Lower lobe of right lung (tissue), 2 donors: ENCODE results near the gene PPP1R37. TPM values are rescaled to one million over a fixed set of nuclear protein-coding genes. Genes with fewer than 3 reads are reported as not detected.
A peak's percentile ranks its signal among the peaks of the same experiment; 100 is the strongest.

Experiments used
- ATAC-seq, 2 donors: fragments of 200-7000 bp; cut with Tn5 transposase; one replicate each; pipeline ENCODE4 v1.9.1; 2020 to 2022; ENCODE audit warnings: mild to moderate bottlenecking in 2 of 2, moderate library complexity in 2 of 2
- DNase-seq: peaks from one replicate; pipeline ENCODE4 v3.0.0-alpha.2; 2020
- H3K27ac ChIP-seq: fragments of 200-600 bp; one replicate; pipeline ENCODE4 v1.8.0; 2022
- H3K27me3 ChIP-seq: fragments of 200-600 bp; one replicate; pipeline ENCODE4 v1.8.0; 2022; ENCODE audit warnings: low read depth
- H3K36me3 ChIP-seq: fragments of 200-600 bp; one replicate; pipeline ENCODE4 v1.8.0; 2022; ENCODE audit warnings: mild to moderate bottlenecking
- H3K4me1 ChIP-seq: fragments of 200-600 bp; one replicate; pipeline ENCODE4 v1.8.0; 2022
- H3K4me3 ChIP-seq: fragments of 200-600 bp; one replicate; pipeline ENCODE4 v1.8.0; 2022; ENCODE audit warnings: mild to moderate bottlenecking
- H3K9me3 ChIP-seq: fragments of 200-600 bp; one replicate; pipeline ENCODE4 v1.8.0; 2022
- CTCF ChIP-seq: fragments of 200-600 bp; IDR thresholded peaks from one replicate; pipeline ENCODE4 v1.8.0; 2022; ENCODE audit warnings: antibody characterized with exemption, mild to moderate bottlenecking
- intact Hi-C: fragments of 100-400 bp; cut with DNase I; formaldehyde crosslinking; loops from one replicate; pipeline ENCODE4 v1.11.0; 2022
- total RNA-seq: library from RNA; stranded (reverse); fragmentation: NEBNext Ultra II Directional; extraction: Animal tissue kit (Norgen Biotek cat#: 25700); gene quantifications from one replicate; pipeline ENCODE4 v1.2.1, GENCODE V29; 2021
- donor health status: DM: no; HTN: yes; CAD: no; lungs with severe emphysema.

PPP1R37 gene
- total RNA-seq, 1 donor from 2014 or later: 29.1 TPM

DNA sequence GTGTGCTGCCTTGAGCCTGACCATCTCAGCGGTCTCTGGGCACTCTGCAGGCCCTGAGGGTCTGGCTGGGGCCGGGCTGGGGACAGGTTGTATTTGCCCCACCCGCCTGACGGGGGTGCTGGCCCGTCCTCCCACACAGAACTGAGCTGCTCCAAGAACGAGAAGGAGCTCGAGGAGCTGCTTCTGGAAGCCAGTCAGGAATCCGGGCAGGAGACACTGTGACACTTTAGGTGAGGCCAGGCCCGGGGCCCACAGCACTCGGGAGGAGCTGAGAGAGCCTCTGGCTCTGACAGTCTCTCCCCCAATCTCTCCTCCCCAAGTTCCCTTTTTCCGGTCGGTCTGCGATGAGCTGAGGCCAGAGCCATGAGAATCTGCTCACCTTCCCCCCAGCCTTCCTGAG, 53.3 kb downstream of the PPP1R37 start:
- Histone ChIP-seq H3K27me3 (peaks cover 7% of the 10 kb centered on the region), H3K27ac (no peak overlapping the region), H3K36me3 (peaks cover 53% of the 10 kb centered on the region), H3K4me3 (no peak overlapping the region), H3K4me1 (no peaks in the 10 kb centered on the region), H3K9me3 (no peaks in the 10 kb centered on the region)
- TF ChIP-seq CTCF: no peak
- DNase-seq (no peak), ATAC-seq (peak in 1 of 2 donors; percentile 20)
- intact Hi-C loops: no loop called here

DNA sequence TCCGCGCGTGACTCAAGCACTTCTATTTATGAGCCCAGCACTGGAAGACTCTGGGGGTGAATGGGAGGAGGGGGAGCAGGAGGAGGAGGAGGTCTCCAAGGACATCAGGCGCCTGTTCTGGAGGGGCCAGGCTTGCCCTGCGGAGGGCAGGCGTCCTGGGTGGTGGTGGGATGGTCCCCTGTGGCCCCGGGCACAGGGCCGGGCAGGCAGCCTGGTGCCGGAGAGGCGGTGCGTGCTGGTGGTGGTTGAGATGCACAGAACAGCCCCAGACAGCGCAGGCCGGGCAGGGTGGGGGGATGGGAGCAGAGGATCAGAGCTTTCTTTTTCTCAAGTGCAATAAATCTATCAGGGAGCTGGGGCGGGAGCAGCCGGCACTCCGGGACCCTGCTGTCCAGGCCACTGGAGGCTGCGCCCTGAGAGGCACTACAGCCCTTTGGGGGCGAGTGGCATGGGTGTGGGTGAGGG, 53.8 kb downstream of the PPP1R37 start:
- no peak for ATAC-seq
- H3K4me3 ChIP-seq: no peak overlapping the region
- H3K27ac ChIP-seq: no peak overlapping the region
- no peak for TF ChIP-seq CTCF
- H3K4me1 ChIP-seq: peaks cover 2% of the 10 kb centered on the region
- no peaks in the 10 kb centered on the region for H3K9me3 ChIP-seq
- intact Hi-C loops: no loop called here
- peaks cover 48% of the 10 kb centered on the region for H3K36me3 ChIP-seq
- no peak for DNase-seq
- peaks cover 13% of the 10 kb centered on the region for H3K27me3 ChIP-seq

DNA sequence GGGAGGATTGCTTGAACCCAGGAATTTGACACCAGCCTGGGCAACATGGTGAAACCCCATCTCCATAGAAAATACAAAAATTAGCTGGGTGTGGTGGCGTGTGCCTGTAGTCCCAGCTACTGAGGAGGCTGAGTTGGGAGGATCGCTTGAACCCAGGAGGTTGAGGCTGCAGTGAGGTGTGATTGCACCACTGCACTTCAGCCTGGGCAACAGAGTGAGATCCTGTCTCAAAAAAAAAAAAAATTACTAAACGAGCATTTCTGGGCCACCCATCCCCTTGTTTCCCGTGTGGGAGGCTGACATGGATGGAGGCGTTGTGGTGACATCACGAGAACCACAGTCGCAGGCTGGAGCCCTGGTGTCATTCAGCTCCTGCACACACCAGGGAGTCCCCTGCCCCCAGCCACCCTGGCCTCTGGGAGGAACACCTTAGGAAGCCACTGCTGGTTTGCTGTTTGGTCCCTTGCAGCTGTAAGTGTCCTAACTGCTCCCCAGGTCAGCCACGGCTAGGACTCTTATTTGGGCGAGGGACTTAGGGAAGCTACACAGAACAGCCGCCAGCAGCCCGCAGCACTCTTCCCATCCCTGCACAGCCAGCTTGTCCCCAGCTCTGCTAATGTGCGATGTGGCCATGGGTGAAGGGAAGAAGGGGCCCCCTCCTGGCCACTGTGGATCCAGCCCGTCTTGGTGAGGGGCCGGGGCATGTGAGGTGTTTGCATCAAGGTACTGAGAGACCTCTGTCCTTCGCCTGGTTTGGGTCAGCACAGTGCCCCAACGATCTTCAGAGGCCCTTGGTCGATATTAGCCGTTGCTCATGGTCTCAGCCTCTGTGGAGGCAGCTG, 55.1 kb downstream of the PPP1R37 start:
- Histone ChIP-seq H3K4me1 (peaks cover 14% of the 10 kb centered on the region), H3K4me3 (no peak overlapping the region), H3K27me3 (peaks cover 25% of the 10 kb centered on the region), H3K9me3 (no peaks in the 10 kb centered on the region), H3K36me3 (peaks cover 35% of the 10 kb centered on the region), H3K27ac (no peak overlapping the region)
- DNase-seq (no peak), ATAC-seq (no peak)
- no peak for TF ChIP-seq CTCF
- intact Hi-C loops: no loop called here

DNA sequence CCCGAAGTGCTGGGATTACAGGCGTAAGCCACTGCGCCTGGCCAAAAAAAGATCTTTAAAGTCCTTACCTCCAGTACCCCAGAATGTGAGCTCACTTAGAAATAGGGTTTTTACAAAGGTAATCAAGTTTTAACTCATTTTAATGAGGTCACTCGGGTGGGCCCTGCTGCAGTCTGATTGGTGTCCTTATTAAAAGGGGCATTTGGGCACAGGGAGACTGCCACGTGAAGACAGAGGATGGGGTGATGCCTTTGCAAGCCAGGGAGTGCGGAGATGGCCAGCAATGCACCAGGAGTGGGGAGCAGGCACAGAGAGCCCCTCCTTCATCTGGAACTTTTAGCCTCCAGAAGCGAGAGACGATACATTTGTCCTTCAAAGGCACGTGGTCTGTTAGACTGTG, 56.1 kb downstream of the PPP1R37 start:
- H3K36me3 ChIP-seq: peaks cover 25% of the 10 kb centered on the region
- H3K27ac ChIP-seq: no peak overlapping the region
- H3K4me1 ChIP-seq: peaks cover 25% of the 10 kb centered on the region
- ATAC-seq (no peak), DNase-seq (no peak)
- no peak overlapping the region for H3K4me3 ChIP-seq
- TF ChIP-seq CTCF: no peak
- H3K9me3 ChIP-seq: no peaks in the 10 kb centered on the region
- peaks cover 36% of the 10 kb centered on the region for H3K27me3 ChIP-seq
- intact Hi-C loops: no loop called here

DNA sequence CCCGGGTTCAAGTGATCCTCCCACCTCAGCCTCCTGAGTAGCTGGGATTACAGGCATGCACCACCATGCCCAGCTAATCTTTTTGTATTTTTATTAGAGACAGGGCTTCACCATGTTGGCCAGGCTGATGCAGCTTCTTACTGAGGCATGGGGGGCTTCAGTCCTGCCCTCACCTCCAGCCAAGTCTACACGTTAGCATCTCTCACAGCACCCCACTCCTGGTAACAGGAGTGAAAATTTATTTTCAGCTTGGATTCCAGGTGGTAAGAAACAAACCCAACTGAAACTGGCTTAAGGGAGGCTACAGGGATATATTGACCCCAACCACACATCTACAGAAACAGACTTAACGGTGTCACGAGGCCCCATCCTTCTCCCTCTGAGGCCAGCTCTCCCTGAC, 57.2 kb downstream of the PPP1R37 start:
- ATAC-seq: no peak
- intact Hi-C loops: no loop called here
- TF ChIP-seq CTCF: no peak

More for the DNA sequence above, 57.2 kb downstream of the PPP1R37 start:
- Histone ChIP-seq H3K4me3 (no peak overlapping the region), H3K36me3 (peaks cover 16% of the 10 kb centered on the region), H3K4me1 (peaks cover 27% of the 10 kb centered on the region), H3K27ac (no peak overlapping the region), H3K27me3 (peaks cover 45% of the 10 kb centered on the region), H3K9me3 (no peaks in the 10 kb centered on the region)
- no peak for DNase-seq
